PC-9 (cell line): ENCODE data around the gene CDA. TPM values are rescaled to one million over a fixed set of nuclear protein-coding genes. Genes with fewer than 3 reads are reported as not detected.

Experiments
- BruUV-seq: library from RNA; stranded (reverse); fragments of 400-500 nt; replicated peaks from 2 replicates; lab custom pipeline; 2021; lab: Mats Ljungman, UMichigan
- CTCF ChIA-PET: fragments of 300-600 bp; sonication (Branson Sonifier 250); formaldehyde crosslinking; loops from one replicate; lab custom pipeline; 2022; ENCODE audit warnings: antibody characterized with exemption; lab: Charles Lee
- POLR2A ChIA-PET: fragments of 300-600 bp; sonication (Branson Sonifier 250); formaldehyde crosslinking; loops from one replicate; lab custom pipeline; 2022; ENCODE audit warnings: antibody characterized with exemption; ENCODE audit not compliant: unreplicated experiment; lab: Charles Lee
- DNase-seq, 2 experiments: peaks; one replicate each; pipeline versions ENCODE4 v3.0.0 to v3.0.0-alpha.2; 2015 to 2022; ENCODE audit warnings: mixed read lengths in 1 of 2
- H2AFZ ChIP-seq: fragments of 200-600 bp; sonication (generic); 2 replicates; pipeline ENCODE4 v1.8.1; 2017; ENCODE audit warnings: antibody characterized with exemption
- H3F3A ChIP-seq: fragments of 200-600 bp; sonication (generic); 2 replicates; pipeline ENCODE4 v1.8.1; 2017; ENCODE audit warnings: antibody characterized with exemption, mild to moderate bottlenecking, low read depth; ENCODE audit not compliant: insufficient read depth
- H3K27ac ChIP-seq: fragments of 200-600 bp; sonication (generic); 2 replicates; pipeline ENCODE4 v1.6.1; 2016; ENCODE audit warnings: mixed run types
- H3K27me3 ChIP-seq: fragments of 200-600 bp; sonication (generic); 2 replicates; pipeline ENCODE4 v1.6.1; 2016; ENCODE audit warnings: low read depth, mixed run types; ENCODE audit not compliant: insufficient read depth
- H3K36me3 ChIP-seq: fragments of 200-600 bp; sonication (generic); 2 replicates; pipeline ENCODE4 v1.6.1; 2016; ENCODE audit warnings: low read depth, mixed run types
- H3K4me1 ChIP-seq: fragments of 200-600 bp; sonication (generic); replicated peaks from 2 replicates; pipeline ENCODE4 v1.6.1; 2016; ENCODE audit warnings: mixed run types; ENCODE audit not compliant: insufficient read depth
- H3K4me2 ChIP-seq: fragments of 200-600 bp; sonication (generic); 2 replicates; pipeline ENCODE4 v1.6.1; 2017; ENCODE audit warnings: mixed run types
- H3K4me3 ChIP-seq: fragments of 200-600 bp; sonication (generic); 2 replicates; pipeline ENCODE4 v1.6.1; 2016; ENCODE audit warnings: mixed run types
- H3K79me2 ChIP-seq: fragments of 200-600 bp; sonication (generic); 2 replicates; pipeline ENCODE4 v1.6.1; 2017; ENCODE audit warnings: low read depth, mixed run types
- H3K9me2 ChIP-seq: fragments of 200-600 bp; sonication (generic); 2 replicates; pipeline ENCODE4 v1.8.1; 2017; ENCODE audit warnings: mild to moderate bottlenecking; ENCODE audit not compliant: insufficient read depth
- H3K9me3 ChIP-seq: fragments of 200-600 bp; sonication (generic); 2 replicates; pipeline ENCODE4 v1.8.1; 2016; ENCODE audit warnings: low read depth; ENCODE audit not compliant: insufficient read depth
- H4K20me1 ChIP-seq: fragments of 200-600 bp; sonication (generic); 2 replicates; pipeline ENCODE4 v1.8.1; 2017; ENCODE audit not compliant: insufficient read depth
- CTCF ChIP-seq: fragments of 200-600 bp; sonication (generic); conservative IDR thresholded peaks from 2 replicates; pipeline ENCODE4 v1.6.1; 2017; ENCODE audit warnings: mixed run types, antibody characterized with exemption, mild to moderate bottlenecking, moderate library complexity
- EZH2 ChIP-seq: fragments of 200-600 bp; sonication (generic); IDR thresholded peaks from 2 replicates; pipeline ENCODE4 v1.8.0; 2017; ENCODE audit warnings: antibody characterized with exemption, low read depth
- intact Hi-C: fragments of 100-400 bp; cut with micrococcal nuclease; formaldehyde crosslinking; loops from one replicate; pipeline ENCODE4 v1.10.0; 2022; ENCODE audit not compliant: unreplicated experiment
- total RNA-seq: library from RNA; stranded (reverse); gene quantifications from 2 replicates; pipeline ENCODE4 v1.2.3, GENCODE V29; 2021

CDA gene
- total RNA-seq, 1 experiment from 2014 or later = 56.6 TPM

GRCh38 chr1:20555025-20555757 is 33.7 kb upstream of the CDA start:
- no TSS peak for BruUV-seq
- no peak for DNase-seq
- no peak overlapping the region for H3K4me2 ChIP-seq
- H3F3A ChIP-seq = no peaks in the 10 kb centered on the region
- ChIA-PET CTCF (interaction anchor here (0.6 kb wide), 1 partner anchor 42 kb away, joined by 6 read pairs; no protein-coding TSS in a partner anchor), POLR2A (no interaction called here)
- no peak overlapping the region for H3K4me3 ChIP-seq
- no peak overlapping the region for H2AFZ ChIP-seq
- intact Hi-C loops = no loop called here
- no peaks in the 10 kb centered on the region for H4K20me1 ChIP-seq
- no peaks in the 10 kb centered on the region for H3K9me2 ChIP-seq
- TF ChIP-seq EZH2 (no peak), CTCF (no peak)
- H3K79me2 ChIP-seq = no peaks in the 10 kb centered on the region
- no peaks in the 10 kb centered on the region for H3K4me1 ChIP-seq
- H3K36me3 ChIP-seq = no peaks in the 10 kb centered on the region
- no peaks in the 10 kb centered on the region for H3K9me3 ChIP-seq
- no peak overlapping the region for H3K27ac ChIP-seq
- no peaks in the 10 kb centered on the region for H3K27me3 ChIP-seq

GRCh38 chr1:20555758-20556120 is 33.2 kb upstream of the CDA start:
- Histone ChIP-seq H3K4me3 (no peak overlapping the region), H3K79me2 (no peaks in the 10 kb centered on the region), H3K9me3 (no peaks in the 10 kb centered on the region), H3F3A (no peaks in the 10 kb centered on the region), H2AFZ (no peak overlapping the region), H3K27ac (no peak overlapping the region), H3K9me2 (no peaks in the 10 kb centered on the region), H3K36me3 (no peaks in the 10 kb centered on the region), H3K27me3 (no peaks in the 10 kb centered on the region), H3K4me1 (no peaks in the 10 kb centered on the region), H3K4me2 (no peak overlapping the region), H4K20me1 (no peaks in the 10 kb centered on the region)
- TF ChIP-seq CTCF (no peak), EZH2 (no peak)
- CTCF ChIA-PET = interaction anchor here (0.6 kb wide), 1 partner anchor 42 kb away, joined by 6 read pairs; no protein-coding TSS in a partner anchor
- BruUV-seq = no TSS peak
- POLR2A ChIA-PET = no interaction called here
- intact Hi-C loops = no loop called here
- no peak for DNase-seq

- TF ChIP-seq EZH2 = no peak
- TF ChIP-seq CTCF = no peak
- Histone ChIP-seq H3K36me3 (no peaks in the 10 kb centered on the region), H3K27ac (no peak overlapping the region), H3K9me2 (no peaks in the 10 kb centered on the region), H3K4me2 (no peak overlapping the region), H3K79me2 (no peaks in the 10 kb centered on the region), H3K27me3 (no peaks in the 10 kb centered on the region), H3K4me1 (no peaks in the 10 kb centered on the region), H2AFZ (no peak overlapping the region), H4K20me1 (no peaks in the 10 kb centered on the region), H3K4me3 (no peak overlapping the region), H3F3A (no peaks in the 10 kb centered on the region), H3K9me3 (no peaks in the 10 kb centered on the region)
- no TSS peak for BruUV-seq
- intact Hi-C loops = no loop called here
- CTCF ChIA-PET = no interaction called here
- POLR2A ChIA-PET = no interaction called here
- no peak for DNase-seq
Observed at GRCh38 chr1:20558191-20558590, 30.7 kb upstream of the CDA start.
